SK-N-SH treated with all-trans-retinoic acid at 6 μM for 48 hours (cell line): ENCODE results near the gene NPB.

ENCODE experiments used
- ATAC-seq: fragments of 200-7000 bp; cut with Tn5 transposase; 3 replicates; pipeline ENCODE4 v1.9.1; 2020; ENCODE audit warnings: mild to moderate bottlenecking, moderate library complexity
- ARNTL ChIP-seq: fragments of 450-650 bp; formaldehyde crosslinking; IDR thresholded peaks from 2 replicates; pipeline ENCODE4 v1.5.0; 2020; ENCODE audit warnings: low read depth, mild to moderate bottlenecking, moderate library complexity, borderline replicate concordance
- BACH2 ChIP-seq: fragments of 250-450 bp; sonication (Bioruptor Pico); IDR thresholded peaks from 2 replicates; pipeline ENCODE4 v1.9.0; 2021; ENCODE audit warnings: mild to moderate bottlenecking, borderline replicate concordance
- CREB5 ChIP-seq: fragments of 250-450 bp; sonication (Bioruptor Pico); IDR thresholded peaks from 2 replicates; pipeline ENCODE4 v1.5.1; 2020; ENCODE audit warnings: low read depth, mild to moderate bottlenecking, moderate library complexity
- CSDC2 ChIP-seq: fragments of 250-450 bp; sonication (Bioruptor Pico); IDR thresholded peaks from 2 replicates; pipeline ENCODE4 v1.5.0; 2020; ENCODE audit warnings: mild to moderate bottlenecking, moderate library complexity
- CSRNP3 ChIP-seq: fragments of 250-450 bp; sonication (Bioruptor Pico); IDR thresholded peaks from 2 replicates; pipeline ENCODE4 v1.5.1; 2021; ENCODE audit warnings: mild to moderate bottlenecking, moderate library complexity
- ESRRG ChIP-seq: fragments of 250-450 bp; sonication (Bioruptor Pico); IDR thresholded peaks from 2 replicates; pipeline ENCODE4 v1.6.1; 2021; ENCODE audit warnings: mild to moderate bottlenecking
- GLIS3 ChIP-seq: fragments of 250-450 bp; sonication (Bioruptor Pico); IDR thresholded peaks from 2 replicates; pipeline ENCODE4 v1.5.0; 2020; ENCODE audit warnings: mild to moderate bottlenecking, moderate library complexity
- ISL1 ChIP-seq: fragments of 250-450 bp; sonication (Bioruptor Pico); IDR thresholded peaks from 2 replicates; pipeline ENCODE4 v2.1.2; 2022; ENCODE audit warnings: mild to moderate bottlenecking, moderate library complexity
- OSR1 ChIP-seq: fragments of 250-450 bp; sonication (Bioruptor Pico); IDR thresholded peaks from 2 replicates; pipeline ENCODE4 v1.8.0; 2022; ENCODE audit warnings: moderate library complexity, mild to moderate bottlenecking, inconsistent platforms
- PATZ1 ChIP-seq: fragments of 250-450 bp; sonication (Bioruptor Pico); IDR thresholded peaks from 2 replicates; pipeline ENCODE4 v1.8.0; 2020; ENCODE audit warnings: mild to moderate bottlenecking, moderate library complexity, borderline replicate concordance
- PPARA ChIP-seq: fragments of 250-450 bp; sonication (Bioruptor Pico); IDR thresholded peaks from 2 replicates; pipeline ENCODE4 v1.5.0; 2020; ENCODE audit warnings: mild to moderate bottlenecking, borderline replicate concordance
- RARB ChIP-seq: fragments of 250-450 bp; sonication (Bioruptor Pico); IDR thresholded peaks from 2 replicates; pipeline ENCODE4 v1.8.0; 2021; ENCODE audit warnings: mild to moderate bottlenecking, moderate library complexity
- SNAI2 ChIP-seq: fragments of 250-450 bp; sonication (Bioruptor Pico); IDR thresholded peaks from 2 replicates; pipeline ENCODE4 v1.5.0; 2020; ENCODE audit warnings: mild to moderate bottlenecking, moderate library complexity
- TCF4 ChIP-seq: fragments of 250-450 bp; sonication (Bioruptor Pico); IDR thresholded peaks from 2 replicates; pipeline ENCODE4 v1.8.0; 2021; ENCODE audit warnings: mild to moderate bottlenecking, moderate library complexity, borderline replicate concordance
- TOX ChIP-seq: fragments of 250-450 bp; sonication (Bioruptor Pico); IDR thresholded peaks from 2 replicates; pipeline ENCODE4 v1.8.0; 2021; ENCODE audit warnings: mild to moderate bottlenecking, moderate library complexity, borderline replicate concordance
- TSHZ2 ChIP-seq: fragments of 250-450 bp; sonication (Bioruptor Pico); IDR thresholded peaks from 2 replicates; pipeline ENCODE4 v1.5.0; 2020; ENCODE audit warnings: mild to moderate bottlenecking, moderate library complexity
- ZC3H10 ChIP-seq: fragments of 250-450 bp; sonication (Bioruptor Pico); IDR thresholded peaks from 2 replicates; pipeline ENCODE4 v1.5.1; 2021; ENCODE audit warnings: mild to moderate bottlenecking, moderate library complexity
- ZFP3 ChIP-seq: fragments of 250-450 bp; sonication (Bioruptor Pico); IDR thresholded peaks from 2 replicates; pipeline ENCODE4 v1.5.0; 2020; ENCODE audit warnings: mild to moderate bottlenecking, moderate library complexity
- ZFP30 ChIP-seq: fragments of 450-650 bp; formaldehyde crosslinking; IDR thresholded peaks from 2 replicates; pipeline ENCODE4 v1.5.0; 2022; ENCODE audit warnings: mild to moderate bottlenecking, moderate library complexity
- ZNF70 ChIP-seq: fragments of 450-650 bp; formaldehyde crosslinking; IDR thresholded peaks from 2 replicates; pipeline ENCODE4 v1.5.0; 2020; ENCODE audit warnings: mild to moderate bottlenecking, moderate library complexity
- ZNF8 ChIP-seq: fragments of 450-650 bp; formaldehyde crosslinking; IDR thresholded peaks from 2 replicates; pipeline ENCODE4 v1.5.0; 2020; ENCODE audit warnings: mild to moderate bottlenecking, moderate library complexity

The NPB gene

GRCh38 chr17:81934850-81935708 is 33.0 kb downstream of the NPB start (continued):
- TF ChIP-seq TSHZ2 (CRISPR knock-in tag) (no peak), SNAI2 (no peak), ZNF8 (CRISPR knock-in tag) (no peak), RARB (CRISPR knock-in tag) (no peak), GLIS3 (CRISPR knock-in tag) (no peak)

GRCh38 chr17:81935709-81936084 is 33.7 kb downstream of the NPB start:
- no peak for TF ChIP-seq TSHZ2 (CRISPR knock-in tag)
- TF ChIP-seq TCF4 (CRISPR knock-in tag): no peak
- no peak for TF ChIP-seq PATZ1 (CRISPR knock-in tag)
- no peak for TF ChIP-seq TOX
- TF ChIP-seq CREB5: no peak
- TF ChIP-seq RARB (CRISPR knock-in tag): no peak
- TF ChIP-seq ESRRG: no peak
- no peak for TF ChIP-seq CSDC2 (CRISPR knock-in tag)
- no peak for TF ChIP-seq GLIS3 (CRISPR knock-in tag)
- no peak for TF ChIP-seq ZFP30 (CRISPR knock-in tag)
- no peak for TF ChIP-seq OSR1 (CRISPR knock-in tag)
- no peak for TF ChIP-seq PPARA (CRISPR knock-in tag)
- no peak for TF ChIP-seq SNAI2
- no peak for TF ChIP-seq ISL1
- TF ChIP-seq ZFP3: no peak
- TF ChIP-seq BACH2 (CRISPR knock-in tag): no peak
- TF ChIP-seq ZNF70: no peak
- TF ChIP-seq ZC3H10 (CRISPR knock-in tag): no peak
- ATAC-seq: no peak

- ATAC-seq: no peak
- TF ChIP-seq ARNTL: no peak
- TF ChIP-seq TCF4 (CRISPR knock-in tag): no peak
- no peak for TF ChIP-seq ZFP30 (CRISPR knock-in tag)
- TF ChIP-seq ZNF70: no peak
- no peak for TF ChIP-seq RARB (CRISPR knock-in tag)
- TF ChIP-seq CSRNP3 (CRISPR knock-in tag): no peak
- TF ChIP-seq GLIS3 (CRISPR knock-in tag): no peak
- TF ChIP-seq PPARA (CRISPR knock-in tag): no peak
Observed at GRCh38 chr17:81939218-81939617, 37.2 kb downstream of the NPB start.
